ENCODE results near the gene HAPLN2. TPM values are rescaled to one million over a fixed set of nuclear protein-coding genes. Genes with fewer than 3 reads are reported as not detected.
A peak's percentile ranks its signal among the peaks of the same experiment; 100 is the strongest.

HAPLN2 gene
- total RNA-seq, 1 donor from 2014 or later = 0.76 TPM

GRCh38 chr1:156590326-156591180 is 28.7 kb upstream of the HAPLN2 start:
- no peaks in the 10 kb centered on the region for H3K9me3 Mint-ChIP-seq
- peak overlapping the region; percentile 89 for H3K27ac Mint-ChIP-seq
- no peak for TF ChIP-seq CTCF (IDR thresholded peaks at IDR 0.05; ENCODE audit: unreplicated experiment)
- H3K36me3 Mint-ChIP-seq = peaks cover 7% of the 10 kb centered on the region
- peaks cover 6% of the 10 kb centered on the region for H3K27me3 Mint-ChIP-seq (ENCODE audit: low read depth)
- peaks cover 24% of the 10 kb centered on the region for H3K4me1 Mint-ChIP-seq
- peak overlapping the region; percentile 86 for H3K4me3 Mint-ChIP-seq
- no peak for DNase-seq (ENCODE audit: low spot score in 2 of 2, unreplicated experiment in 2 of 2)

GRCh38 chr1:156591181-156591431 is 28.1 kb upstream of the HAPLN2 start:
- no peak for DNase-seq (ENCODE audit: low spot score in 2 of 2, unreplicated experiment in 2 of 2)
- peak overlapping the region; percentile 86 for H3K4me3 Mint-ChIP-seq
- no peaks in the 10 kb centered on the region for H3K27me3 Mint-ChIP-seq (ENCODE audit: low read depth)
- TF ChIP-seq CTCF (IDR thresholded peaks at IDR 0.05; ENCODE audit: unreplicated experiment) = no peak
- peaks cover 7% of the 10 kb centered on the region for H3K36me3 Mint-ChIP-seq
- H3K27ac Mint-ChIP-seq = peak overlapping the region; percentile 89
- H3K9me3 Mint-ChIP-seq = no peaks in the 10 kb centered on the region
- H3K4me1 Mint-ChIP-seq = peaks cover 24% of the 10 kb centered on the region

- Mint-ChIP-seq H3K27ac (peak within 1 kb of the TSS; percentile 89), H3K27me3 (ENCODE audit: low read depth) (no peaks in the 10 kb centered on the region), H3K4me1 (peaks cover 24% of the 10 kb centered on the region), H3K9me3 (no peaks in the 10 kb centered on the region), H3K36me3 (peaks cover 9% of the 10 kb centered on the region), H3K4me3 (peak within 1 kb of the TSS; percentile 86)
- no peak for TF ChIP-seq CTCF (IDR thresholded peaks at IDR 0.05; ENCODE audit: unreplicated experiment)
- DNase-seq (ENCODE audit: low spot score in 2 of 2, unreplicated experiment in 2 of 2) = peak; percentile 69 to 81
Measured at GRCh38 chr1:156591432-156592157, 27.6 kb upstream of the HAPLN2 start, which contains the start of gene NAXE. TSS of gene NAXE (plus strand) at chr1:156591776. CDS start at chr1:156591805, 29 bp downstream.

GRCh38 chr1:156592158-156592909 is 26.9 kb upstream of the HAPLN2 start:
- H3K36me3 Mint-ChIP-seq = peaks cover 14% of the 10 kb centered on the region
- no peak for DNase-seq (ENCODE audit: low spot score in 2 of 2, unreplicated experiment in 2 of 2)
- peak overlapping the region; percentile 77 for H3K27ac Mint-ChIP-seq

More at GRCh38 chr1:156592158-156592909, 26.9 kb upstream of the HAPLN2 start:
- no peak for TF ChIP-seq CTCF (IDR thresholded peaks at IDR 0.05; ENCODE audit: unreplicated experiment)
- Mint-ChIP-seq H3K27me3 (ENCODE audit: low read depth) (no peaks in the 10 kb centered on the region), H3K9me3 (no peaks in the 10 kb centered on the region), H3K4me3 (peak overlapping the region; percentile 86), H3K4me1 (peaks cover 24% of the 10 kb centered on the region)

Data from mesothelial cell of epicardium (in vitro differentiated cells).